HG03469 (cell line): ENCODE measurements around the gene RDH8.

Experiments
- ATAC-seq: cut with Tn5 transposase; IDR thresholded peaks from one replicate; pipeline ENCODE4 v1.9.1; 2021; ENCODE audit warnings: mild to moderate bottlenecking, moderate library complexity, moderate number of reproducible peaks; ENCODE audit not compliant: unreplicated experiment

RDH8 gene

DNA sequence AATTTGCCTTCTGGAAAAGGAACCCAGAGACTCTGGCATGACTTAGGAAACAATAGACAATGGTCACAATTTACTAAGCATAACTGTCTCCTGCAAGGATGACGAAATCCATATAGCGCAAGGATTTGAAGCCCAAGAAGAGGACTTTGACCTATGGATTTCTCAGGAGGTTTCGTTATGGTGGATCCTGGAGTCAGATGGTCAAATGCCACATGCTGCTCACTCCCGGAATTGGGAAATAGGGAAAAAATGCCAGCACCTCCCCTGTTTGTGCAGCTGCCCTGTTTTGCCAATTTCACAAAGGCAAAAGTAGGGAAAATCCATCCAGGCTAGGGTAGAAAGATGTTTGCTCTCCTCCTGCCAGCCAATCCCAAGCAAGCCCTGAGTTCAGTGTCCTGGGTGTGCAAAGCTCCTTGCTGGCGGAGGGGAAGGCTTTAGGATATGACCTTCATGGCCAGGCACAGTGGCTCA is 23.4 kb downstream of the RDH8 start:
- ATAC-seq = no peak

DNA sequence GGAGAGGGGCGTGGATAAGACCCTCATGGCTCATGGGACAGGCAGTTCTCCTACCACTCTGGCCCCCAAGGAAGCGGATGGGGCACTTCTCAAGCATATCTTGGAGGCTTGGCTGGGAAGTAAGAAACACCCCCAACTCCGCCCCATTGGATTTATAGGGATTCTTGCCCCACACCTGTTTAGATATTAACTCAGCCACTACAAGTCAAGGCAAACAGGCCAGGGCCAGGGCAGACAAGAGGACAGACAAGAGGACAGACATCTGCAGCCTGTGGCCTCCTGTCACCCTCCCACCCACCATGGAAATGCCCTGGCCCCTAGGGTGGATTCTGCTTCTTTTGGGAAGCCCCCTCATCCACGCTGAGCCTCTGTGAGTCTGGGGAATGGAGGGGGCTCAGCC is 24.1 kb downstream of the RDH8 start:
- ATAC-seq = no peak

GRCh38 chr19:10037809-10038208 is 24.5 kb downstream of the RDH8 start:
- no peak for ATAC-seq

- ATAC-seq = no peak
These were observed 30.1 kb downstream of the RDH8 start for GRCh38 chr19:10043286-10043927.

DNA sequence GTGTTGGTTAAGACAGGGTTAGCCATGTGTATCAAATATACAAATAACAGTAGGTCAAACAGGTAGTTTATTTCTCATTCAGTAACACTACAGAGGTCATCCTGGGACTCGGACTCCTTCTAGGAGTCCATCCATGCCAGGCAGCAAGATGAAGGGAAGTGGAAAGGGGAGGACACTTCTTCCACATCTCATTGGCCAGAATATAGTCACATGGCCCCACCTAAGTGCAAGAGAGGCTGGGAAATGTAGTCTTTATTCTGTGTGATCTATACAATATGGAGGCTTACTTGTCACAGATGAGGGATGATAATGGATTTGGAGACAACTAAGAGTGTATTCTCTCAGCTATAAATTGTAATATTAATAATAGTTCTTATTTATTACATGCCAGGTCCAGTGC is 31.1 kb downstream of the RDH8 start:
- no peak for ATAC-seq

DNA sequence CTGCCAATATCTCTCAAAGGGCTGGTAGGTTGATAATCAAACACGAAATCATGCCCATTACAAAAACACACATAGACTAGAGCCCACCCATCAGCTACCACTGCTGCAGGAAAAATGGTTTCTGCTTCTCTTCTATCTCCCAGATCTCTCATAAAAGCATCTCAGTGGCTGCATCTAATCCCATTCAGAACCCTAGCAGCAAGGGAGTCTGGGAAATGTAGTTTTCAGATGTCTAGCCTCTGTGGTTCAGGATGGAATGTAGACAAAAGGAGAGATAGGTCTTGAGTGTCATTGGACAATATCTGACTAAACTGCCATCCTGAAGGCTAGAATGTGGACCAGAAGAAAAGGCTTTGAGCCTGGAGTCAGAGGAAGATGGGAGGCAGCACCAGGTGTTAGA is 32.1 kb downstream of the RDH8 start:
- no peak for ATAC-seq

- ATAC-seq = no peak
These were observed 36.3 kb downstream of the RDH8 start for GRCh38 chr19:10049626-10050025.

DNA sequence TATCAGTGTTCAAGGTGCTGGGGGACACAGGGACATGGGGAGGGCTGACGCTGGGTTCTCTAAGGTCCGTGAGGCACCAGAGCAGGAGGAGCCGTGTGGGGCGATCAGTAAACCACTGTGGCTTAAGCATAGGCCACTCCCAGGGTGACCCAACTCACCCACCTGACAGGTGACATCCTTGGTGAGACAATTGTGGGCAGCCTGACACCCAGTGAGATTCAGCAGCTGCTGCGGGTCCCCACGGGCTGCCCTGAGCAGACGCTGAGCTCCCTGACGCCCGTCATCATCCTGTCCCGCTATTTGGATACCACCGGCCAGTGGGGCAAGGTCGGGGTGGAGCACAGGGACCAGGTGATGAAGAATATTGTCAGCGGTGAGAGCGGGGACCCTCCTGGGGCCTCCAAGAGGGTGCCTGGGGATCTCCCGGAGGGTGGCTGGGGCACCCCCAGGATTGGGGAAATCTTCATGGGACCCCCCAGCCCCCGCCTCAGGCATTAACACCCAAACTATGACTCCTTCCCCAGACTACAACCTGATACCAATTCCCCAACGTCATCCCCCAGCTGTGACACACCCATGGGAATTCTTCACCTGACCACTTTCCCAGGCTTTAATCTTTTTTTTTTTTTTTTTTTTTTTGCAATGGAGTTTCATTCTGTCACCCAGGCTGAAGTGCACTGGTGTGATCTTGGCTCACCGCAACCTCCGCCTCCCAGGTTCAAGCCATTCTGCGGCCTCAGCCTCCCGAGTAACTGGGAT is 39.5 kb downstream of the RDH8 start:
- no peak for ATAC-seq

GRCh38 chr19:10061717-10062310 is 48.5 kb downstream of the RDH8 start:
- ATAC-seq = no peak

DNA sequence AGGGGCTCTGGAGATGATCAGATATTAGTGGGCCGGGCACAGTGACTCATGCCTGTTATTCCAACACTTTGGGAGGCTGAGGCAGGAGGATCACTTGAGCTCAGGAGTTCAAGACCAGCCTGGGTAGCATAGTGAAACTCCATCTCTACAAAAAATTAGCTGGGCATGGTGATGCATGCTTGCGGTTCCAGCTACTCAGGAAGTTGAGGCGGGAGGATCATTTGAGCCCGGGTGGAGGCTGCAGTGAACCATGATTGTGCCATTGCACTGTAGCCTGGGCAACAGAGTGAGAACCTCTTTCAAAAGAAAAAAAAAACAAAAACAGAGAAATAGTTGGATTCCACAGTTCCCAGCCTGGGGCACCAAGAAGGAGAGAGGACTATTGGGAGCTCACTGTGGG is 54.9 kb downstream of the RDH8 start:
- no peak for ATAC-seq

- ATAC-seq = no peak
These were observed 55.8 kb downstream of the RDH8 start for GRCh38 chr19:10069046-10069445.

- ATAC-seq = no peak
These were observed 57.6 kb downstream of the RDH8 start for GRCh38 chr19:10070730-10071446.
